Endothelial cell of umbilical vein (primary cell): Measurements from ENCODE around the gene NACAD. TPM values are rescaled to one million over a fixed set of nuclear protein-coding genes. Genes with fewer than 3 reads are reported as not detected.

Experiments
- BruUV-seq: library from RNA; stranded (reverse); fragments of 400-500 nt; replicated peaks from 2 replicates; lab custom pipeline; 2021; lab: Mats Ljungman, UMichigan
- CTCF ChIA-PET: fragments of 300-600, 350-600 bp; sonication (Branson Sonifier 250); formaldehyde crosslinking; loops from one replicate; lab custom pipeline; 2021; ENCODE audit warnings: antibody characterized with exemption, inconsistent platforms; lab: Charles Lee
- POLR2A ChIA-PET: fragments of 300-600, 350-600 bp; sonication (Branson Sonifier 250); formaldehyde crosslinking; loops from one replicate; lab custom pipeline; 2021; ENCODE audit warnings: antibody characterized with exemption, inconsistent platforms; lab: Charles Lee
- DNase-seq: peaks from one replicate; pipeline ENCODE4 v3.0.0-alpha.2; 2011; ENCODE audit warnings: low read depth, low spot score
- FAIRE-seq: peaks from 2 replicates; lab custom pipeline; 2011; peaks lifted over from hg19 to GRCh38; lab: Jason Lieb, UNC
- H2AFZ ChIP-seq: 2 replicates; pipeline ENCODE4 v1.6.0; 2012; ENCODE audit warnings: low read depth, low read length, control low read depth, inconsistent platforms
- H3K27ac ChIP-seq: 2 replicates; pipeline ENCODE4 v1.5.1; 2011; ENCODE audit warnings: low read depth, mild to moderate bottlenecking, control low read depth, low read length, moderate library complexity; ENCODE audit not compliant: insufficient read depth
- H3K27me3 ChIP-seq, 2 experiments: 2 replicates each; pipeline versions ENCODE4 v1.6.0 to v1.6.1; 2011; ENCODE audit warnings: low read length in 2 of 2, mixed read lengths in 1 of 2; ENCODE audit not compliant: control insufficient read depth in 2 of 2, insufficient read depth in 2 of 2
- H3K36me3 ChIP-seq, 2 experiments: 2 replicates in 1 of 2; 3 replicates in 1 of 2; pipeline ENCODE4 v1.5.1; 2011; ENCODE audit warnings: low read length in 2 of 2, mild to moderate bottlenecking in 1 of 2, moderate library complexity in 1 of 2; ENCODE audit not compliant: control insufficient read depth in 2 of 2, insufficient read depth in 2 of 2; ENCODE audit errors: extremely low read depth in 1 of 2
- H3K4me1 ChIP-seq: 3 replicates; pipeline ENCODE4 v1.5.1; 2011; ENCODE audit warnings: mild to moderate bottlenecking, low read length; ENCODE audit not compliant: control insufficient read depth, insufficient read depth; ENCODE audit errors: extremely low read depth
- H3K4me2 ChIP-seq: 2 replicates; pipeline ENCODE4 v1.6.1; 2011; ENCODE audit warnings: low read length, control low read depth, mixed read lengths; ENCODE audit not compliant: insufficient read depth
- H3K4me3 ChIP-seq, 3 experiments: fragments of 200-600 bp in 1 of 3; sonication (generic), shearing (Covaris generic) in 1 of 3; replicated peaks in 1 of 3; 2 replicates each; pipeline ENCODE4 v1.5.1; 2011 to 2016; ENCODE audit warnings: control low read depth in 3 of 3, low read length in 3 of 3, mild to moderate bottlenecking in 2 of 3, inconsistent platforms in 1 of 3, low read depth in 1 of 3, moderate library complexity in 1 of 3; ENCODE audit not compliant: insufficient read depth in 1 of 3
- H3K79me2 ChIP-seq: 2 replicates; pipeline ENCODE4 v1.6.0; 2012; ENCODE audit warnings: low read length, inconsistent platforms; ENCODE audit not compliant: control insufficient read depth, insufficient read depth
- H3K9ac ChIP-seq: replicated peaks from 2 replicates; pipeline ENCODE3; 2011; ENCODE audit warnings: low read length, control low read depth; ENCODE audit not compliant: insufficient read depth; ENCODE audit errors: extremely low read depth
- H3K9me1 ChIP-seq: replicated peaks from 3 replicates; pipeline ENCODE4 v1.6.0; 2011; ENCODE audit warnings: mild to moderate bottlenecking, low read length; ENCODE audit not compliant: control insufficient read depth, insufficient read depth; ENCODE audit errors: extremely low read depth
- H3K9me3 ChIP-seq: replicated peaks from 2 replicates; pipeline ENCODE4 v1.5.1; 2012; ENCODE audit warnings: low read length, inconsistent platforms; ENCODE audit not compliant: control insufficient read depth, insufficient read depth
- H4K20me1 ChIP-seq: replicated peaks from 2 replicates; pipeline ENCODE3; 2011; ENCODE audit warnings: mild to moderate bottlenecking, low read length; ENCODE audit not compliant: control insufficient read depth, insufficient read depth; ENCODE audit errors: extremely low read depth
- EZH2 ChIP-seq: IDR thresholded peaks from 2 replicates; pipeline ENCODE4 v1.6.1; 2012; ENCODE audit warnings: borderline replicate concordance, low read depth, mild to moderate bottlenecking, moderate library complexity, low read length, inconsistent platforms; ENCODE audit not compliant: severe bottlenecking
- FOS ChIP-seq: IDR thresholded peaks from 2 replicates; pipeline ENCODE4 v1.6.1; 2011; ENCODE audit warnings: mild to moderate bottlenecking, low read length, moderate library complexity, borderline replicate concordance; ENCODE audit not compliant: insufficient read depth
- GATA2 ChIP-seq: IDR thresholded peaks from 2 replicates; pipeline ENCODE4 v1.7.0; 2011; ENCODE audit warnings: low read depth, mild to moderate bottlenecking, moderate library complexity, mixed read lengths, low read length; ENCODE audit not compliant: insufficient read length, insufficient read depth
- JUN ChIP-seq: IDR thresholded peaks from 2 replicates; pipeline ENCODE4 v1.6.1; 2011; ENCODE audit warnings: borderline replicate concordance, low read depth; ENCODE audit not compliant: insufficient read length, insufficient read depth
- MYC ChIP-seq: IDR thresholded peaks from one replicate; pipeline ENCODE4 v1.6.1; 2011; ENCODE audit warnings: mild to moderate bottlenecking, low read depth, low read length
- POLR2A ChIP-seq: IDR thresholded peaks from 2 replicates; pipeline ENCODE4 v1.6.1; 2012; ENCODE audit warnings: low read depth, mild to moderate bottlenecking, control low read depth, low read length
- POLR2AphosphoS5 ChIP-seq: IDR thresholded peaks from 2 replicates; pipeline ENCODE4 v1.6.1; 2012; ENCODE audit warnings: low read depth, mild to moderate bottlenecking, control low read depth, low read length, moderate library complexity; ENCODE audit not compliant: insufficient read depth
- dilution Hi-C: fragments of 300-500 bp; cut with MboI; formaldehyde crosslinking; loops from one replicate; pipeline ENCODE4 v1.15.0; 2019; ENCODE audit warnings: low sequenced_read_pairs; ENCODE audit not compliant: extremely low pct_ligation_motif_present
- intact Hi-C: fragments of 100-400 bp; cut with micrococcal nuclease; formaldehyde crosslinking; loops from one replicate; pipeline ENCODE4 v1.10.0; 2022
- polyA plus RNA-seq, 4 experiments: library from polyadenylated mRNA; depleted of rRNA in 3 of 4; stranded (reverse) in 3 of 4; unstranded in 1 of 4; fragments of >200 nt; gene quantifications; 2 replicates each; pipeline versions ENCODE4 v1.2.1 to v1.2.3, GENCODE V29; 2011 to 2012; ENCODE audit warnings: missing spikeins in 1 of 4
- total RNA-seq: library from RNA; stranded (reverse); gene quantifications from 2 replicates; pipeline ENCODE4 v1.2.3, GENCODE V29; 2021
- TF ChIP-seq, protein P1 (sequence below), 2 donors: IDR thresholded peaks; 1 replicate in 1 of 2; 2 replicates in 1 of 2; pipeline ENCODE4 v1.5.1; 2011; ENCODE audit warnings: low read length in 2 of 2, mild to moderate bottlenecking in 2 of 2, moderate library complexity in 2 of 2, control low read depth in 1 of 2, inconsistent platforms in 1 of 2, low read depth in 1 of 2; ENCODE audit not compliant: insufficient read depth in 1 of 2; ENCODE audit errors: extremely low read depth in 1 of 2
- TF ChIP-seq, protein P2 (sequence below): IDR thresholded peaks from 2 replicates; pipeline ENCODE4 v1.6.1; 2011; ENCODE audit not compliant: insufficient read depth, insufficient read length

Gene NACAD
- total and polyA plus RNA-seq, 2 donors (not counting 3 experiments of a cell fraction or from before 2014, with no cell fraction given) = 1.4 to 6.6 TPM

DNA sequence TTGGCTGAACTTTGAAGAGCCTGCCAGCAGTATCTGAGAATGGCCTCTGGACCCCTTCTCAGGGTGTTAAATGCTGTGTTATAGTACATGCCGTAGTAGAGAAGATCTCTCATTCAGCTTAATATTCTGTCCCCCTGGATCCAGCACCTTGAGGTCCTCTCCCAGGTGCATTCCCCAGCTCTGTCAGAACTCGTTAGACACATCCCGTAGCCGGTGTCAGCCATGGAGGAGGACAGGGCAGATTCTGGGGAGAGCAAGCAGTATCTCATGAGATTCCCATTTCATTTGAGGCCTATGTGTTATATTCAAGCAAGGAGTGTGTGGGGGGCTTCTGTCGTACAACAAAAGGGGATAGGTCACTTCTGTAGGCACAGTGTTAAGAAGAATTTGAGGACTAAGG is 34.8 kb downstream of the NACAD start:
- Histone ChIP-seq H3K79me2 (peaks cover 14% of the 10 kb centered on the region), H3K27me3 (no peaks in the 10 kb centered on the region), H3K9me3 (no peaks in the 10 kb centered on the region), H3K4me1 (no peaks in the 10 kb centered on the region), H3K36me3 (no peaks in the 10 kb centered on the region), H4K20me1 (no peaks in the 10 kb centered on the region), H3K9me1 (no peaks in the 10 kb centered on the region), H3K27ac (no peak overlapping the region), H3K4me3 (no peak overlapping the region), H2AFZ (no peak overlapping the region), H3K4me2 (no peak overlapping the region), H3K9ac (no peak overlapping the region)
- dilution Hi-C loops (no loop called here), intact Hi-C loops (no loop called here)
- BruUV-seq = no TSS peak
- no peak for FAIRE-seq
- DNase-seq = no peak
- ChIA-PET CTCF (interaction anchor here (3.7 kb wide), 1 partner anchor 80 kb away, joined by 9 read pairs; no protein-coding TSS in a partner anchor), POLR2A (no interaction called here)
- TF ChIP-seq EZH2 (no peak), POLR2AphosphoS5 (no peak)

GRCh38 chr7:45053401-45053800 is 35.4 kb downstream of the NACAD start:
- Histone ChIP-seq H3K9me3 (no peaks in the 10 kb centered on the region), H3K4me3 (no peak overlapping the region), H3K79me2 (peaks cover 14% of the 10 kb centered on the region), H3K27me3 (no peaks in the 10 kb centered on the region), H3K27ac (no peak overlapping the region), H3K9ac (no peak overlapping the region), H3K4me2 (no peak overlapping the region), H3K36me3 (no peaks in the 10 kb centered on the region), H3K9me1 (no peaks in the 10 kb centered on the region), H2AFZ (no peak overlapping the region), H4K20me1 (no peaks in the 10 kb centered on the region), H3K4me1 (no peaks in the 10 kb centered on the region)
- DNase-seq = no peak
- BruUV-seq = no TSS peak
- FAIRE-seq = no peak
- dilution Hi-C loops (no loop called here), intact Hi-C loops (no loop called here)
- ChIA-PET POLR2A (no interaction called here), CTCF (interaction anchor here (3.7 kb wide), 1 partner anchor 79 kb away, joined by 9 read pairs; no protein-coding TSS in a partner anchor)
- TF ChIP-seq, protein P1, sequence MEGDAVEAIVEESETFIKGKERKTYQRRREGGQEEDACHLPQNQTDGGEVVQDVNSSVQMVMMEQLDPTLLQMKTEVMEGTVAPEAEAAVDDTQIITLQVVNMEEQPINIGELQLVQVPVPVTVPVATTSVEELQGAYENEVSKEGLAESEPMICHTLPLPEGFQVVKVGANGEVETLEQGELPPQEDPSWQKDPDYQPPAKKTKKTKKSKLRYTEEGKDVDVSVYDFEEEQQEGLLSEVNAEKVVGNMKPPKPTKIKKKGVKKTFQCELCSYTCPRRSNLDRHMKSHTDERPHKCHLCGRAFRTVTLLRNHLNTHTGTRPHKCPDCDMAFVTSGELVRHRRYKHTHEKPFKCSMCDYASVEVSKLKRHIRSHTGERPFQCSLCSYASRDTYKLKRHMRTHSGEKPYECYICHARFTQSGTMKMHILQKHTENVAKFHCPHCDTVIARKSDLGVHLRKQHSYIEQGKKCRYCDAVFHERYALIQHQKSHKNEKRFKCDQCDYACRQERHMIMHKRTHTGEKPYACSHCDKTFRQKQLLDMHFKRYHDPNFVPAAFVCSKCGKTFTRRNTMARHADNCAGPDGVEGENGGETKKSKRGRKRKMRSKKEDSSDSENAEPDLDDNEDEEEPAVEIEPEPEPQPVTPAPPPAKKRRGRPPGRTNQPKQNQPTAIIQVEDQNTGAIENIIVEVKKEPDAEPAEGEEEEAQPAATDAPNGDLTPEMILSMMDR (IDR thresholded peaks at IDR 0.05; ENCODE audit: extremely low read depth in 1 of 2, insufficient read depth in 1 of 2, low read depth in 1 of 2, low read length in 2 of 2) = no peak
- TF ChIP-seq GATA2 (no peak), EZH2 (no peak), FOS (no peak), POLR2AphosphoS5 (no peak), MYC (no peak), JUN (no peak), POLR2A (no peak)
- TF ChIP-seq, protein P2, sequence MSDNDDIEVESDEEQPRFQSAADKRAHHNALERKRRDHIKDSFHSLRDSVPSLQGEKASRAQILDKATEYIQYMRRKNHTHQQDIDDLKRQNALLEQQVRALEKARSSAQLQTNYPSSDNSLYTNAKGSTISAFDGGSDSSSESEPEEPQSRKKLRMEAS = no peak
